ENCODE measurements around the gene PIK3R2. TPM values are rescaled to one million over a fixed set of nuclear protein-coding genes. Genes with fewer than 3 reads are reported as not detected.

The PIK3R2 gene
- total and polyA plus RNA-seq, 2 of the 8 experiments (the other 6 are each of a cell fraction or from before 2014, with no cell fraction given), result 21.7 to 57.1 TPM

- TF ChIP-seq SRF (IDR thresholded peaks at IDR 0.05; ENCODE audit: low read depth, low read length) (no peak), RAD21 (IDR thresholded peaks at IDR 0.05 in 1 of 2, conservative IDR thresholded peaks at IDR 0.05 in 1 of 2; ENCODE audit: low read depth in 2 of 2, low read length in 2 of 2) (no peak)
These were observed 24.2 kb upstream of the PIK3R2 start (continued) for GRCh38 chr19:18128805-18129204.
